Astrocyte of the hippocampus (primary cell): ENCODE data around the gene TSPAN11.

Experiments
- DNase-seq: peaks from one replicate; pipeline ENCODE4 v3.0.0; 2011; ENCODE audit warnings: low read depth, low spot score

The TSPAN11 gene

DNA sequence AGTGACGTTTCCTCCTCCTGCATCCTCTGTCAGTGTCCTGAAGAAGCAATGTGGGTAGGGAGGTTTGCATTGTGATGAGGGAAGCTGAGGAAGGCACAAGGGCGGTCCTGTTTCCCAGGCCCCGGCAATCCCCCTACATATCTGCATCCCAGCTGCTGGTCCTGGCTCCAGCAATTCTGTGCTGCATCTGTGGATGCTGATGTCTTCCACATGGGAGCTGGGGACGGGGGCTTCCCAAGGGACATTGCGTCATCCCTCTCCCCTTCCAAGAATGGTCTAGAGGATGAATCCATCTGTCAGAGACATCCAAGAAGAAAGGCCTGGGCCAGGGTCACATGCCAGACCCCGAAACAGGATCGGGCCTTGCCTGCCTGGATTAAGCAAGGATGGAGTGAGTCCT, 52.1 kb downstream of the TSPAN11 start:
- no peak for DNase-seq

DNA sequence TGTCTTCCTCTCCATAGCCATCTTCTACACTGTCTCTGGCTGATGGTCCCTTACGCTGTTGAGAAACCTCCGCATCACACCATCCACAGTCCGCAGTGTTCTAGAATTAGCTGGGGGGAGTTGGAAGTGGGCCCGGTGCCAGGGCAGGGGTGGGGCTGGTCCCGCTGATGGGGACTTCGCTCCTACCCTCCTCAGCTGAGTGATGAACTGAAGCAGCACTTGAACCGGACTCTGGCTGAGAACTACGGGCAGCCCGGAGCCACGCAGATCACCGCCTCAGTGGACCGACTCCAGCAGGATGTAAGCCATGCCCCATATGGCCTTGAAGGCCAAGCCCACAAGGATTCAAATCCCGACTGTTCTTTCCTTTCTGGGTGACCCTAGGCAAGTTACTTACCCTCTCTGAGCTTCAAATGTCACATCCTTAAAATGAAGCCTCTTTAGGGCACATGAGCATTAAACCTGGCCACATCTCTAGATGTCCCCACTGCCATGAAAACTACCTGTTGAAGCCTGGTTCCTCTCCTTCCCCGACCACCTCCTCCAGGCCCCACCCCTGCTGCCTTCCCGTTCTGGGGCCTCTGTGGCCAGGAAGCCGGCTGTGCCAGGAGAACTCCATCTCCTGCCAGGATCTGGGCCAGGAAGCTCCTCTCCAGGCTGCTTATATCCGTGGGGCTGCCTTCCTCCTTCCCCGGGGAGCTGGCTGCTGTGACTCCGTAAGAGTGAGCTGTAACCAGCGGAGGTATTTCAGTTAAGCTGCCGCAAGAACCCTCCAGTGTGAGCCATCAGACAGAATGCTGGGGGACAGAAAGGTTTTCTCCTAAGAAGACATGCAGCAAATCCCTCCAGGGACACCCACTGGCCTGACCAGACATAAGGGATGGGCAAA, 53.1 kb downstream of the TSPAN11 start:
- DNase-seq, result no peak

DNA sequence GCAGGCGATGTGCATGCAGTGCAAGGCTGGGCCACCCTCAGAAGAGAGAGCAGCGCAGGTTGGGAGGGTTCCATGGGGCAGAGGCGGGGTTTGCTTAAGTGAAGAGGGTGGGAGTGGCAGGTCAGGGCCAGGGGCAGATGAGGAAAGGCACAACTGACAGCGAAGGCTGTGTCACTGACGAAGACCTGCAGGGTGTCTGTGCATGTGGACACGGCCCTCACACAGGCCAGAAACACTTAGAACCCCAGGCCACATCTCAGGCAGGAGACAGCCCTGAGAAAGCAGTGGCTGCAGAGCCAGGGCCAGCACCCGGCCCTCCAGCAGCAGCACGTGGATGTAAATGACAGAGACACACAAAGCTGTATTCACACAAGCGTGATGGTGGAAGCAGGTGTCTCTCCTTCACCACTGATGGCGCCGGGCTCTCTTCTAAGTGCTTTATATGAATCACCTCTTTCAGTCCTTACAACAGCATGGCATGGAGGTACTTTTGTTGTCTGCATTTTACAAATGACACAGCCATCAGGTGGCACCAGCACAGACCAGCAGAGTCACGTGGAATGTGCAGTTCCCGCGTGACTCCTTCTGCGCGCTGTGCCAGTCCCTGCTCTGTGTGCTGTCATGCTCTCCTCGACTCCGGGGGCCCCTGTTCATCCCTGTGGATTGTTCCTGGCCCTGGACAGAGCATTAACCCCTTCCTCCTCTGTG, 54.6 kb downstream of the TSPAN11 start:
- no peak for DNase-seq

DNA sequence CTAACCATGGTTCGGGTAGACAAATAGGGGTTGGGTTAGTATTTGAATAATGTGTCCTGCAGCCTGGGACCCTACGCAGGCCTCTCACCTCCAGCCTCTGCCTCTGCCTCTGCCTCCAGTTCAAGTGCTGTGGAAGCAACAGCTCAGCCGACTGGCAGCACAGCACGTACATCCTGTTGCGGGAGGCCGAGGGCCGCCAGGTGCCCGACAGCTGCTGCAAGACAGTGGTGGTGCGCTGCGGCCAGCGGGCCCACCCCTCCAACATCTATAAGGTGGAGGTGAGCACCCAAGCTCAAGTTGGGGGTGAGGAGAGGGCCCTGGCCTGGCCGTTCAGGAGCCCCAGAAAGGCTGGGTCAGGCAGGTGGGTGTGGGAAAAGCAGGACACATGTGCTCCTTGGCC, 55.9 kb downstream of the TSPAN11 start:
- no peak for DNase-seq

DNA sequence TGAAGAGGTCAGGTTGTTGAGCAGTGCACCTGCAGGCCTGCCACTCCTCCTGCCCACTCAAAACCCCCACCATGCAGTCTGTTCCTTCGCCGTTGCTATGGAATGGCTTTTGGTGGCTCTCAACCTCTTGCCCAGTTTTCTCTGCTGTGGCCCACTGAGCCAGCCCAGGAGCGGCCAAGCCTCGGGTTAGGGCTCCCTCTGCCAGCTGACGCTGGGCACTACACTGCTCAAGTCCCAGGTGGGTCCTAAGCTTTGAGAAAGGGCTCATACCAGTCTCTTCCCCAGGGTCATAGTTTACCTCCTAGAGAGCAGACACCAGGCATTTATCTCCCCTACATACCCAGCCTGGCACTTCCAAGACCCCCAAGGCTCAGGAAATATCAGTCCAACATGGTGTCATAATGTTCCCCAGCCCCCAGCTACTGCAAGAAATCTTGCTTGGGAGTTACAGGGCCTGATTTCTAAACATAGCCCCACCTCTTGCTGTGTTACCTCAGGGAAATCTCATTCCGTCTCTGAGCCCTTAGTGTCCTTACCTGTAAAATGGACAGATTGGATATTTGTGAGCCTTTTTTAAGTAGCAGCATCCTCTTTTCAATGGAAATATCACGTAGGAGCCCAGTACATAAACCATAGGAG, 59.4 kb downstream of the TSPAN11 start:
- peak; percentile 81 for DNase-seq

DNA sequence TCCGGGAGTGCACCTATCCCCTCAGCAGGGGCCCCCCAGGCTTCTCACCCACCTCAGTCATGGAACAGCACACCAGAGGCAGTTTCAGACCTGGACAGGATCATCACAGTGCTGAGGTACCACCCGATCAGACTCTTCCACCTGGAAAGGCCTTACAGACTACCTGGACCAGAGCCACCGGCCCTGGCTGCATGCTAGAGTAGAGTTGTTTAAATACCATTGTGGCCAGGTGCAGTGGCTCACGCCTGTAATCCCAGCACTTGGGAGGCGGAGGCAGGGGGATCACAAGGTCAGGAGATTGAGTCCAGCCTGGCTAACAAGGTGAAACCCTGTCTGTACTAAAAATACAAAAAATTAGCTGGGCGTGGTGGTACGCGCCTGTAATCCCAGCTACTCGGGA, 61.5 kb downstream of the TSPAN11 start:
- DNase-seq, result no peak

DNA sequence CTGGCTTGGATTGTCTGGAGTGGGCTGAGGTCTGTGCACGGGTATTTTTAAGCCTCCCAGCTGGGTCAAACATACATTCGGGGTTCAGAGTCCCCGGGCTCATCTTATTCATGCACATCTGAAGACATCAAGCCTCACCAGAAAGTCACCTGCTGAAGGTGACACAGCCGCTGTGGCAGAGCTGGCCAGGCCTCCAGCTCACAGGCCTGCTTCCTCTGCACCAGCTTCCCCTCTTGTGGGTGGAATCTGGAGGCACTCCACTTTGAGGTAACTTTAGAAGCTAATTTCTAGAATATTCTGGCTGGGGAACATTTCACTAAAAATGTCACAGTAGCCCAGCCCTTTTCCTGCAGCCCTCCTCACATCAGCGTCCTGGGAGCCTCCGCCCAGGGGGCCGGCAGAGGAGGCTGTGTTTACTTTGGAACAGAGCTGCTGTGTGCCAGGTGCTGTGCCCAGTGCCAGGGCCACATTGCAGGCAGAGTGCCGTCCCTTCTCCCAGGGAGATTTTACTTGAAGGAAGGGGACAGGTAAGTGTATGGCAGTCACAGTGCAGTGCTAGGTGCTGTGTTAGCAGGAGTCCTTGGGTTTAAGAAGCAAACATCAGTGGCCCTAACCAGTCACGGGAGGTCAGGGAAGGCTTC, 62.2 kb downstream of the TSPAN11 start:
- DNase-seq, result no peak

DNA sequence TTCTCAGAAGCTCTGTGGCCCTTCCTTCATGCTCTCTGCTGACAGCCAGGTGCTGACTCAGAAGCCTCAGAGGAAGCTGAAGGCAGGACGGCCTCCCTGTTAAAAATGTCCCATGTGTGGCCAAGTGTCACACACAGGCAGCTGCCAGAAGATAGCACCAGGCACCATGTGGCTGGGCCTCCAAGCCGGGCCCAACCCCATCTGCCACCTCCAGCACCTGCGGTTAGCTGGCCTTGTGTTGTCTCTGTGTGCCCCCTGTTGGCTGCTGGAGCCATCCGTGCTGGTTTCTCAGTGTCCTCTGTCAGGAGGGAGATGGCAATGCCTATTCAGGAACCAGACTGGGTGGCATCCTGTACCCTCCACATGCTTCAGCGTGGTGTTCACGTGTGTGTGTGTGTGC, 63.2 kb downstream of the TSPAN11 start:
- DNase-seq, result no peak

DNA sequence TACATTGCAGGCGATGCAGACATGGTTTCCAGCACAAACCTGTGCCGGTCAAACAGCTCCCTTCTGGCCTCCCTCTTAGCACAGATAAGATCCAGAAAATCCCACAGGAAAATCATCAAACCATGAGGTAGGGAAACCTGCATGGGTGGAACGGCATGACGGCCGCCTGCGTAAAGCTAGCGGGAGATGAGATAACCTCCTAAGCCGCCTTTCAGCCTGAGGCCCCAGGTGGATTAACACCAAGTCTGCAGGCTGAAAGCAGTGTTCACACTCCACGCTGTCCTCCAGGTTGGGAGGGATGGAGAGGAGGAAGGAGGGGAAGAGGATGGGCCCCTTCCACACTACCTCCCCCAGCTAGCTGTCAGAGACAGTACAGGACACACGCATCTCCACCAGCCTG, 63.8 kb downstream of the TSPAN11 start:
- DNase-seq, result no peak

DNA sequence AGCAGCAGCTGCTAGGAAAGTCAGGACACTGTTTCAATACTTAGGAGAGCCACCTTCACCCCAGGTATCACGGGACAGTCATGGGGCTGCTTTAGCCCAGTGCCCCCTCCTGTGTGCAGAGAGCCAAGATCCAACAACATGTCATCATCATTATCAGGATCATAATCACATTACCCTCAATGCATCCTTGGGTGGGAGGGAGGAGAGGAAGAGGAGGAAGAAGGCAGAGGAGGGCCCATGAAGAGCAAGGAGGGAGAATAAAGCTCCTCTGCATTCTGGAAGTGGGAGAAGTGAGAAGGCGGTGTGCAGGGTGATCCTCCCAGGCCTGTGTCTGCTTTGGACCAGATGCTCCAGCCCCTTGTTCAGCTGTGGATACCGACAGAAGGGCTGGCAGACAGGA, 64.2 kb downstream of the TSPAN11 start:
- no peak for DNase-seq

DNA sequence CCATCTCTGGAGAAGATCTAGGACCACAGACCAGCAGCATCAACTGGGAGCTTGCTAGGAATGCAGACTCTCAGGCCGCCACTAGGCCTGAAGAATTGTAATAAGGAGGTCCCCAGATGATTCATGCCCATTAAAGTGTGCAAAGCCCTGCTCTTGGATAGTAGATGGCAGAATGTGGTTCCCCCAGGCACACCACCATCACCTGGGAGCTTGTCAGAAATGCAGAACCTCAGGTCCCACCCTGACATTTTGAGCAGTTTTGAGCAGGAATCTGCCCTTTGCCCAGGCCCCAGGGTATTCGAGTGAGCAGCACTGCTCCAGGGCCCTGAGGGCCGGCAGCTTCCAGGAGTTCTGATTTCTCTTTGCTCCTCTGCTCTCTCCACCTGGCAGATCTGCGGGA, 64.9 kb downstream of the TSPAN11 start:
- no peak for DNase-seq

DNA sequence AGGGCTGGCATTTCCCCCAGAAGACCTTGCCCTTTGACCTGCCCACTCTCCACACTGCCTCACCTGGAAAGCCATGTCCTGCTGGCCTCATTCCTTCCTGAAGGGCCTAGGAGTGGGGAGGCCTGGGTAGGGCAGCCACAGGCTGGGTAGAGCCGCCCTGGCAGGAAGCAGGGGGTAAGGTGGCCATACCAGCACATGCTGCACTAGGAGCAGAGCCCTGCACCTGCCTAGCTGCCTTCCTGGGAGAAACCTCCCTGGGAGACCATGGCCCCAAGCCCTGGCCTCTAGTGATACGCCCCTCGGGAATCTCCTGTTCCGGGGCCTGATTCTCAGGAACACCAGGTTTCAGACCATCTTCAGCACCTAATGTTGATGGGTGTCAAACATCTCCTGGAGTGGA, 65.8 kb downstream of the TSPAN11 start:
- DNase-seq, result no peak

DNA sequence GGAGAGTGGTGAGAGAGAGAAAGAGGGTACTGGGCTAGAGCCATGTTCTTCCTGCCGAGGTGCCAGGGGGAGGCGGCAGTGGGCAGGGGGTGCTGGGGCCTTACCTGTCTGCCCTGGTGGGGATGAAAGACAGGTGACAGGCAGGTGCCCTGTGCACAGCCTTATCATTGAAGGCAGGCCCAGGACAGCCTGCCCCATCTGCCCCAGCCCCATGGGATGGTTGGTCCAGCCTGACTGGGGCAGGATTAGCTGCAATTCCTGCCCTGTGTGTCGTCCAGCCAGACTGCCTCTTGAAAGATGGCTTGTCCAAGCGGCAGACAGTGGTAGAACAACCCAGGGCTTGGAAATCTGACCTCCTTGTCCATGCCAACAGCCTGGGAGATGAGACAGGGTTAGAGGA, 67.2 kb downstream of the TSPAN11 start:
- no peak for DNase-seq

DNA sequence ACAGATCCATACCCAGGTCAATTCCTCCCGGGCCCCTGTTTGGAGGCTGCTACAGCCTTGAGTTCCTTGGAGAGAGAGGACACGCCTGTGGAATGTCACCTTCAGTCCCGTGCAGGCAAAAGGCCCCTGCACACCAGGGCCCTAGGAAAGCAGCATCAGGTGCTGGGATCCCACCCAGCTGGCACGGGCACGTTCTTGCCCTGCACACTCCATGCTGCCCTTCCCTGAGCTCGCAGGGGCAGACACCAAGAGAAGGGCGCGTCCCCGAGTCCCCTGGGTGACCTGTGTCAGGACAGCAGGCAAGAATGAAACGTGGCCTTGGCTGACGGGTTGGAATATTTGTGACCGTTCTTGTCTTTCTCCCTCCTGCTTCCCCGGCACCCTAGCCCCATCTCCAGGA, 67.7 kb downstream of the TSPAN11 start:
- DNase-seq, result no peak

DNA sequence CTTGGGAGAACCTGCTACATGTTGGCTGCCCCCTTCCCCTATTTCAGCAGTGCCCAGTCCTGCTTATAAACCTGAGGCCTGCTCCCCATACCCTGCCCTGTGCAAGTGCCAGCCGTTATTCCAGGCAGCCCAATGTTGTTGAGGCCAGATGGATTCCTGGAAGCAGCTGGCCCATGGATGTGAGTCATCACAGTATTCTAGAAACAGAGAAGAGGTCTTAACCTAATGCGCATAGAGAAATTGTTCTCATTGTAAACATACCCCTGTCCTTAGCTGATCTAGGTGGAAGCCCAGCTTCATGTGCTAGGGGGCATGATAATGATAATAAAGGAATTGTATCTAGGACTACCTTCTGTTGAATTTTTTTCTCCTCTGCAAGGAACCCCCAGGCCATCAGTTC, 69.7 kb downstream of the TSPAN11 start:
- peak; percentile 81 for DNase-seq

DNA sequence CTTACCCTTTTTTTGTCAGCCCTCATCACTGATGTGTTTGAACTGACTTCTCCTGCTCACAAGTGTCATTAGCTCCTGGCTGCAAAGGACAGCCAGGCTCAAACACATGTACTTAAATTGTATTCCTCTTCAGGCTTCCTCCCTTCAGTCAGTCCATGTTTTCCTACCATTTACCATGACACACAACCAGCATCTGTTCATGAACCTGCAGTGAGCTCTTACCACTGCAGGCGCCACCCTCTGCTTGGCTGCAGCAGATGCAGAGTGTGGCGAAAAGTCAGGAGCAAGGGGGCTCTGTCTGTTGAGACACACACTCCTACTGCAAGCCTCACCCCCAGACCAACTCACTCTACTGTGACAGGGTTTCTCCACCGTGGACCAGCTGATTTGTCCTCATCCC, 70.2 kb downstream of the TSPAN11 start:
- no peak for DNase-seq

DNA sequence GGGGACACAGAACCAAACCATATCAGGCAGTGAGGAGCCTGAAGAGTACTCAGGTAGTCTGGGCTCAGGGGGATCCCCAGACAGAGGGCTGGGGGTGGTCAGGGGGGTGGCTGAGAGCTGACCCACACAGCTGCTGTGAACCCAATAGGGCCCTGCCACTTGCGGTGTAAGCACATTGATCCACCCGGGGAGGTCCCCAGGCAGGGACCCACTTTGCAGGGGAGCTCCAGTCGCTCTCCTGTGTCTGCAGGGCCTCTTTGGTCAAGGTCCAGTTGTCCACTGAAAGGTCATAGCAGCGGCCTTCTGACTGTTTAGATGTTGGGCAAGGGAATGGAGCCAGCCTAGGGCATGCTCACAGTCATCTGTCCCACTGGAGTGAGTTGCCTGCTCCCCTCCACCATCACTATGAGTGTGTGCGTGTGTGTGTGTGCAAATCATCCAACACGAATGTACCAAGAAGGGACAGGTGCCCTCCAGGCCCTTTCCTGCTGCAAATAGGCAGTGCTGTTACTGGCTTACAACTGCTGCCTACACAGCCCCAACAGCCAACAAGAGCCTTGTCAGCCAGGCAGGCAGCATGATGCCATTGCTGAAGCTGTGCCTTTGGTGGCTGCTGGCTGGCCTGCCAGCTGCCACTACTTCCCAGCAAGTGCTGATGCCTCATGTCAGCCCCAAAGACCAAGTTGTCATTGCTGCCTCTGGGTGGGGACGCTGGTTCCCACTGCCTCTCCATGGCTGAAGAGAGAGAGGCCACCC, 71.3 kb downstream of the TSPAN11 start:
- DNase-seq, result no peak

DNA sequence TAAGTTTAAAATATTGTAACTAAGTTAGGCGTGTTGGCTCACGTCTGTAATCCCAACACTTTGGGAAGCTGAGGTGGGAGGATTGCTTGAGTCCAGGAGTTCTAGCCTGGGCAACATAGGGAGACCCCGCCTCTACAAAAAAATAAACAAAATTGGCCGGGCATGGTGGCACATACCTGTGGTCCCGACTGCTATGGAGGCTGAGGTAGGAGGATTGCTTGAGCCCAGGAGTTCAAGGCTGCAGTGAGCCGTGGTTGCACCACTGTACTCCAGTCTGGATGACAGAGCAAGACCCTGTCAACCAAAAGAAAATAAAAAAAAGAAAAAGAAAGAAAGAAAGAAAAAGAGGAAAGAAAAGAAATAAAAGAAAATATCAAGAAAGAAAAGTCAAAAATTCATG, 72.5 kb downstream of the TSPAN11 start:
- DNase-seq, result no peak

DNA sequence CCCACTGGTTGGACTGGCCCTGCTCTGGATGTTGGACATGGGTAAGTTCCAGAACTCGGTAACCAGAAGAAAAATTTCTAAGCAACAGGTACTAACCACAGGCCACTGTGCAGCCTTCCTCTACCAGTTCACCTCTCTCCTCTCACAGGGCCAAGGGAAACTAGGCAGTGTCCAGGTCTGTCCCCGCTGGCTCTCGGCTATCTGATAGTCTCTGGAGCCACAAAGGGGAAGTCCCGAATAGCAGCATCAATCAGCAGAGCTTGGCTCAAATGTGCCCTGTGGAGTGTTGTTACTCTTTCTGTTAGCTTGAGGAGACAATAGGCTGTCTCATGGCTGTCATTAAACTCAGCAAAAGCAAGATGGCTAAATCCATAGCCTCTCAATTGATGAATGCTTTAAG, 73.2 kb downstream of the TSPAN11 start:
- DNase-seq, result no peak

DNA sequence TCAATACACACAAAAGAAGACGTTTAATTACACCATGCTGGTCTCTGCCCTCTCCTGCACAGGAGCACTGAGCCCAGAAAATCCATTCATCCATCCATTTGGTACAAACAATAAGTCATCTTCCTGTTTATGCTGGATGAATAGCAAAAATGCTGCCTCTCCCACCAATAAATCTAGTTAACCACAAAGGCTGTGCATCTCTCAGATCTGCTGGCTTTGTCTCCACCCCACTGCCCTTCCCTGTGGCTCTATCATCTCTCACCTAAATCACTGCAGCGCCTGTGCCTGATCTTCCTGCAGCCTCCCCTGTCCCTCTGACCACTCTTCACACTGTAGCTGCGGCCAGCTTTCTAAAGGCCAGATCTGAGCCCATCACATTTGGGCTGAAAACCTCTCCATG, 74.2 kb downstream of the TSPAN11 start:
- peak; percentile 39 for DNase-seq

DNA sequence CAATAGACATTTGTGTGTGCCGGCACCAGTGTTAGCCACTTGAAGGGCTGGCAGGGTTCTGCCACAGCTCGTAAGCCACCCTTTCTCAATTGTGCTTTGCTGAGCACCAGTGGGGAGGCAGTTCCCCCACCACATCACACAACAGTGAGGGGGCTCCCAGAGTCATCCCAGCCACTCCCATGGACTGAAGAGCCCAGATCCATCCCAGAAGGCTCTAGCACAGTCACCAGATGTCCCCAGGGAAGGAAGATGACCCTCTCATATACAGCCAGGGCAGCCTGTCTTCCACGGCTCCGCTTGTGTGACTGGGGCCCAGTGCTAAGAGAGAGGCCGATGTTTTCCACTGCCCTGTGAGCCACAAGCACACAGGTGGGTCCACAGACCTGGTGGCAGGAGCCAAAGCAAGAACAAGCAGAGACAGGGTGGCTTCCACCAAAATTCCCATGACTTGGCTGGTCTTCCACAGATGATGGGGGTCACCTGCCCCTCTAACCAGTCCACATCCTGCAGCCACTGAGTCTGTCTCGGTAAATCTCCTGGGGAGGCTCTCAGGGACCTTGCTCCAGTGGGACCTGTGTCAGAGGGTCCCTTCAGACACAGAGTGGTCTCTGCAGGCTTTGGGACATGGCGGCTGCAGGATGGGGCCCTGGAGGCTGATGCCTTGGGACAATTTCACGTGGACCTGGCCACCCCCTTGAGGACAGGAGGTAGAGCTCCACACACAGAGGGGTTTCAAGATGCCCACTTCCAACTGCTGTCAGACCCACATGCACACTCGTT, 75.2 kb downstream of the TSPAN11 start:
- DNase-seq, result no peak
